Liver (tissue), 3 donors: Measurements from ENCODE around the gene DGKD.

Experiments used
- CTCF ChIP-seq: fragments of 150-350 bp; IDR thresholded peaks from 2 replicates; pipeline ENCODE4 v1.5.1; 2017; ENCODE audit warnings: improper control_type of control experiment, low read depth, low read length; ENCODE audit not compliant: missing input control
- FOXA1 ChIP-seq: IDR thresholded peaks from 2 replicates; pipeline ENCODE4 v1.6.1; 2016; ENCODE audit warnings: antibody characterized with exemption
- GABPA ChIP-seq, 2 donors: IDR thresholded peaks in 1 of 2; conservative IDR thresholded peaks in 1 of 2; 2 replicates each; pipeline ENCODE4 v1.6.1; 2016; ENCODE audit warnings: antibody characterized with exemption in 2 of 2, mild to moderate bottlenecking in 1 of 2, moderate library complexity in 1 of 2
- HNF4G ChIP-seq: IDR thresholded peaks from 2 replicates; pipeline ENCODE4 v1.6.1; 2016; ENCODE audit warnings: antibody characterized with exemption
- MAX ChIP-seq: IDR thresholded peaks from 2 replicates; pipeline ENCODE4 v1.6.1; 2016; ENCODE audit warnings: antibody characterized with exemption
- RAD21 ChIP-seq, 2 donors: IDR thresholded peaks; 2 replicates each; pipeline ENCODE4 v1.6.1; 2016; ENCODE audit warnings: antibody characterized with exemption in 2 of 2, mild to moderate bottlenecking in 2 of 2
- REST ChIP-seq: IDR thresholded peaks from 2 replicates; pipeline ENCODE4 v1.6.1; 2016; ENCODE audit warnings: antibody characterized with exemption, mild to moderate bottlenecking
- SP1 ChIP-seq: IDR thresholded peaks from 2 replicates; pipeline ENCODE4 v1.6.1; 2018; ENCODE audit warnings: antibody characterized with exemption, mild to moderate bottlenecking
- donor health status: healthy.
- donor health status: healthy.

GRCh38 chr2:233461481-233461891 is 107.2 kb downstream of the DGKD start:
- TF ChIP-seq HNF4G: no peak
- no peak for TF ChIP-seq GABPA (IDR thresholded peaks at IDR 0.05 in 1 of 2, conservative IDR thresholded peaks at IDR 0.05 in 1 of 2)
- no peak for TF ChIP-seq REST
- TF ChIP-seq MAX: no peak
- TF ChIP-seq FOXA1: no peak
- TF ChIP-seq CTCF: no peak
- TF ChIP-seq RAD21 (IDR thresholded peaks at IDR 0.05): no peak
- no peak for TF ChIP-seq SP1
